ENCODE measurements around the gene IGFBPL1.
"Not testable (repeated sequence)": the region's sequence is repeated elsewhere in the genome, so short reads cannot be mapped to it uniquely, and the experiment has no call there.

IGFBPL1 gene

DNA sequence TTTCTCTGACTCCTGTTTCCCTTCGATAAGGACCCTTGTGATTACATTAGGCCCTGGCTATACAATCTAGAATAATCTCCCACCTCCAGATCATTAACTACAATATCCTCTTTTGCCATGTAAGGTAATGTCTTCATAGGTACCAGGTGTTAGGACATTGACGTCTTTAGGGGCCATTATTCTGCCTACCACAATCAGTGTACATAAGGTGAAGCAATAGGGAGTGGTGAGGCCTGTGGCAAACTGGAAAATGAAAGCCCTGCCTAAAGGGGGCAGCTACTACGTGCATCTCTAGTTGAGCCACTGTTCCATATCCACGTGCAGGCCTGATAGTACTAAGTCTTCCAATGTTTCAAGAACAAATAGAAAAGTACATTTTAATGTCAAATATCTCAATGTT lies 36.5 kb downstream of the IGFBPL1 start:
- Histone ChIP-seq H3K36me3 (ENCODE audit: control insufficient read depth, insufficient read depth, low read length) (no peaks in the 10 kb centered on the region), H3K27ac (ENCODE audit: low read depth, low read length) (no peak overlapping the region), H3K9me3 (ENCODE audit: control insufficient read depth, insufficient read depth, low read depth, low read length) (peaks cover 13% of the 10 kb centered on the region; the same call in 1 of the 2 replicates), H3K9ac (ENCODE audit: low read length) (no peak overlapping the region), H3K4me1 (ENCODE audit: control insufficient read depth, insufficient read depth, low read length) (peaks cover 8% of the 10 kb centered on the region), H3K27me3 (ENCODE audit: control insufficient read depth, insufficient read depth, low read length) (peaks cover 54% of the 10 kb centered on the region), H3K4me3 (ENCODE audit: low read depth, low read length) (no peak overlapping the region)

DNA sequence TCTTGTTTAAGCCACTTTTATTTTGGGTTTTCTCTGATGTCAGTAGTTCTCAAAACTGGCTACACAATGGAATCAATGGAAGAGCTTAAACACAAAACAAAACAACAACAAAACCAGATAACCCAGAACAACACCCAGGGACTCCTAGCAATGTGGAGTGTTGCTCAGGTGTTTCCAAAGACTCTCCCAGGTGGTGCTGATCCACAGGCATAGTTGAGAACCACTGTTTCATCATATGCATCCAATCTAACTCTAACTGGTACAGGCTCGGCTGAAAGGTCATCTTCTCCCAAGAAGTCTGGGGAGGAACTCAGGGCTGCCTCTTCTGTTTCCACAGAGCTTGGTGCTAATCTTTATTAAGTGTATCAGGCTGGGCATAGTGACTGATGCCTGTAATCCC lies 37.2 kb downstream of the IGFBPL1 start:
- Histone ChIP-seq H3K9ac (ENCODE audit: low read length) (no peak overlapping the region), H3K27me3 (ENCODE audit: control insufficient read depth, insufficient read depth, low read length) (peaks cover 60% of the 10 kb centered on the region), H3K27ac (ENCODE audit: low read depth, low read length) (no peak overlapping the region), H3K4me3 (ENCODE audit: low read depth, low read length) (no peak overlapping the region), H3K4me1 (ENCODE audit: control insufficient read depth, insufficient read depth, low read length) (peaks cover 8% of the 10 kb centered on the region), H3K36me3 (ENCODE audit: control insufficient read depth, insufficient read depth, low read length) (no peaks in the 10 kb centered on the region), H3K9me3 (ENCODE audit: control insufficient read depth, insufficient read depth, low read depth, low read length) (peaks cover 13% of the 10 kb centered on the region; the same call in 1 of the 2 replicates)

DNA sequence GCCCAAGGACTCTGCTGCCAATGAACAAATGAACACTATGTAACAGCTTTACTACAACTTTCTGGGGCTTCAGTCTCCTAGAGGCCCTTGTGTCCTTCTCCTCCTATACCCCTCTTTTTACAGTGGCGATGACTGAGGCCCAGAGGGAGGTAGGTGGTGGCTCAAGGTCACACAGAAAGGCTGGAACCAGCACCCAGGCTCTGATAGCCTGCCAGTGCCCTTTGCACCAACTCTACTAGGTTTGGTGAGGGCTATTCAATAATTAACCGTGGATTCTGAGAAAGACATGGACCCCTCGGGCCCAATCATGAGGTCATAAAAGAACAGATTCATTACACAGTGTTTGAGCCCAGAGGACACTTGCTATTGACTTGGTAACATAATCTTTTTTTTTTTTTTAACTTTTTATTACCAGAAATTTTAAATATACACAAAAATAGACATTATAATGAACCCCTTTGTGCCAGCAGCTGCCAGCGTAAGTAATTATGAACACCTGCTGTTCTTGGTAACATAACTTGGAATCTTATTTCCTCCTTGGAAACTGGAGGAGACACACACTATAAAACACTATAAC lies 37.8 kb downstream of the IGFBPL1 start:
- H3K9ac ChIP-seq (ENCODE audit: low read length) = no peak overlapping the region
- H3K36me3 ChIP-seq (ENCODE audit: control insufficient read depth, insufficient read depth, low read length) = no peaks in the 10 kb centered on the region
- H3K27ac ChIP-seq (ENCODE audit: low read depth, low read length) = no peak overlapping the region
- peaks cover 7% of the 10 kb centered on the region for H3K4me1 ChIP-seq (ENCODE audit: control insufficient read depth, insufficient read depth, low read length)
- peaks cover 13% of the 10 kb centered on the region; the same call in 1 of the 2 replicates for H3K9me3 ChIP-seq (ENCODE audit: control insufficient read depth, insufficient read depth, low read depth, low read length)
- peaks cover 62% of the 10 kb centered on the region for H3K27me3 ChIP-seq (ENCODE audit: control insufficient read depth, insufficient read depth, low read length)
- H3K4me3 ChIP-seq (ENCODE audit: low read depth, low read length) = no peak overlapping the region

DNA sequence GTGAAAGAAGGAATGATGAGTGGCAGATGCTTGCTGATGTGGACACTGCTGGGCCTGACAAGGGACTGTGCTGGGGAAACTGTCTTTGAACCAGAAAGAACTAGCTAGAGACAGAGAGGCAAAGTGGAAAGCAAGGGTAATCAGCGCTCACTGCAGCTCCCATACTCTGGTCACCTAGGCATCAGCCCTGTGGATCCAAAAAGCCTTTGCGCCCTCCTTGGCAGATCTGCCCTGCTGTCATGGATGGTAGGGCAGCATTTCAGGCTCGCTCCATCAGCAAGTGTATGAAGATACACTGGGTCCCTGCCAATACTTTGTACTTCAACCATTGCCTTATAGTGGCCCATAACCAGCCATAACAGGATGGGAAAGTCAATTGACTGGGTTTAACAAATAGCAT lies 38.4 kb downstream of the IGFBPL1 start:
- Histone ChIP-seq H3K9me3 (ENCODE audit: control insufficient read depth, insufficient read depth, low read depth, low read length) (peaks cover 13% of the 10 kb centered on the region; the same call in 1 of the 2 replicates), H3K4me3 (ENCODE audit: low read depth, low read length) (no peak overlapping the region), H3K27ac (ENCODE audit: low read depth, low read length) (no peak overlapping the region), H3K9ac (ENCODE audit: low read length) (no peak overlapping the region), H3K36me3 (ENCODE audit: control insufficient read depth, insufficient read depth, low read length) (no peaks in the 10 kb centered on the region), H3K27me3 (ENCODE audit: control insufficient read depth, insufficient read depth, low read length) (peaks cover 57% of the 10 kb centered on the region), H3K4me1 (ENCODE audit: control insufficient read depth, insufficient read depth, low read length) (peaks cover 10% of the 10 kb centered on the region)

DNA sequence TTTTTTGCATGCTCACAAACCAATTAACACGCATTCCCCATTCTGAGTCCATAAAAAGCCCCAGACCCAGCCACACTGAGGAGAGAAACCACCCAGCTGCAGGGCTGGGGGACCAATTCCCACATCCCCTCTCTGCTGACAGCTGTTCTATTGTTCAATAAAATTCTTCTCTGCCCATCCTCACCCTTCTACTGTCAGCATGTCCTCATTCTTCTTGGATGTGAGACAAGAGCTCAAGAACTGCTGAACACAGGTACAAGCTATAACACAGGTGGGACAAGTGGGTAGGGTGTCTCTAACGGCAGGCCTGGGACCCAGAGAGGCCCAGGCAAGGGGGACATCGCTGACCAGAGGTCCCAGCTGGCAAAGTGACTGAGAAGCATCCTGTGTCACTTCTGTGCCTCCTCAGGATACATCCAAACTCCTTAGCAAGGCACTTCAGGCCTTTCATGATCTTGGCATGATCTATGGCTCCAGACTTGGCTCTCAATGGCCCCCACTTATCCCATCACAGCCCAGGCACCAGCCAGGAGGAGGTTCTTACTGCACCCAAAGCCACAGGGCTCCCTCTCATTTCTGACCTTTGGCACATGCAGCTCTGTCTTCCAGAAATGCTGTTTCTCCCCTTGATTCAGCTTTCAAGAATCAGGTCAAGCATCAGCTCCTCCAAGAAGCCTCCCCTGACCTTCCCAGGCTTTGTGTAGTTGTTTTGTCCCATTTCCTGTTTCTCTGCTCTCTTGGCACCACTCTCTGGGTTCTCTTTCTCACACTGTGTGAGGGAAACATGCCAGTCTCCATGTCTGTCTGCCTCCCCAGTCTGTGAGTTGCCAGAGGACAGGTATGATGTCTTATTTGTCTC lies 39.0 kb downstream of the IGFBPL1 start:
- H3K9ac ChIP-seq (ENCODE audit: low read length) = no peak overlapping the region

DNA sequence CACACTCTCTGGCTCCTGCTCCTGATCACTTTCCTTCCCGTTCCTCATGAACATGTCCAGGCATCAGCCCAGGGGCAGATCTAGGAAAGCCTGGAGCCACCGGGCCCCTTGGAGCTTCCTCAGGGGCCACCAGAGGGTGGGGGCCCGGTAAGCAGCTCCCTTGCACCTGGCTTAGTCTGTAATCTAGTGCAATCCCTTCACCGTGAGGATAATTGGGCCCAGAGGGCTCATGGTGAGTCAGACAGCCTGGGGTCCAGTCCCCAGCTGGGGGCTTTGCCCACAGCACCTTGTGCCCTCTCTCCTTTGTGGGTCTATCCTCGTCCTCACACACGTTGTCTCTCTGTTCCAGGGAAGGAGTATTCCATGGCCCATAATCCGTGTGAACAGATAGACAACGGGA lies 42.1 kb downstream of the IGFBPL1 start:
- Histone ChIP-seq H3K36me3 (ENCODE audit: control insufficient read depth, insufficient read depth, low read length) (no peaks in the 10 kb centered on the region), H3K9me3 (ENCODE audit: control insufficient read depth, insufficient read depth, low read depth, low read length) (peaks cover 13% of the 10 kb centered on the region; the same call in 1 of the 2 replicates), H3K4me3 (ENCODE audit: low read depth, low read length) (no peak overlapping the region), H3K27me3 (ENCODE audit: control insufficient read depth, insufficient read depth, low read length) (peaks cover 32% of the 10 kb centered on the region; the same call in 1 of the 2 replicates), H3K4me1 (ENCODE audit: control insufficient read depth, insufficient read depth, low read length) (peaks cover 22% of the 10 kb centered on the region), H3K9ac (ENCODE audit: low read length) (no peak overlapping the region), H3K27ac (ENCODE audit: low read depth, low read length) (no peak overlapping the region)

More for the DNA sequence above, 39.0 kb downstream of the IGFBPL1 start:
- peaks cover 15% of the 10 kb centered on the region for H3K4me1 ChIP-seq (ENCODE audit: control insufficient read depth, insufficient read depth, low read length)
- H3K27me3 ChIP-seq (ENCODE audit: control insufficient read depth, insufficient read depth, low read length) = peaks cover 52% of the 10 kb centered on the region; the same call in 1 of the 2 replicates
- H3K36me3 ChIP-seq (ENCODE audit: control insufficient read depth, insufficient read depth, low read length) = no peaks in the 10 kb centered on the region
- no peak overlapping the region for H3K27ac ChIP-seq (ENCODE audit: low read depth, low read length)
- peaks cover 13% of the 10 kb centered on the region; the same call in 1 of the 2 replicates for H3K9me3 ChIP-seq (ENCODE audit: control insufficient read depth, insufficient read depth, low read depth, low read length)
- H3K4me3 ChIP-seq (ENCODE audit: low read depth, low read length) = no peak overlapping the region

DNA sequence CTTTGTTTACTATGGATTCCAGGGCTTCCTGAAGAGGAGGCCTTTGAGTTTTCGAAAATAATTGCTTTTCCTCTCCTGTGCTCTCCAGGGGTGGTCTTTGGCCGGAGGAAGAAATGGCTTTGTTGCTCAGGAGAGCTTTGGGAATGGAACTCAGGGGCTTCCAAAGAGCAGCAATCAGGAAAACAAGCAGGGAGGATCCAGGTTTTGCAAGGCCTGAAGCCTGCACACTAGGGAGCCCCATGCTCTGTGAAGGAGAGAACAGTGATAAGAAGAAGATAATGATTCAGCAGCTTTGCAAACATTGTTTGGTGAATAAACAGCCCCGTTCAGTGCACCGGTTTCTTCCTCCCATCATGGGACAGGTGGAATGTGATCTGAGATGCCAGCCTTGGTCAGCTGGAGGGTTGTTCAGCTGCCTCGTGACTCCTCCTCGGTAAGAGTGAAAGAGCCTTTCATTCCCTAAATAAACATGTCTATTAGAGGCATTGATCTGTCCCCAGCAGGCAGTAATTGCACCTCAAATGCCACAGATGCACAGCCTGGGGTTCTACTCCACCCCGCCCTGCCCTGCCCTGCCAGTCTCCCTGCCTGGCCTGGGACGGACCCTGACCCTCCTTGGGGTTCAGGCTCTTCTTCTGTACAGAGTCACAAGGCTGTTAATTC lies 43.3 kb downstream of the IGFBPL1 start:
- Histone ChIP-seq H3K36me3 (ENCODE audit: control insufficient read depth, insufficient read depth, low read length) (no peaks in the 10 kb centered on the region), H3K4me1 (ENCODE audit: control insufficient read depth, insufficient read depth, low read length) (peaks cover 22% of the 10 kb centered on the region), H3K9me3 (ENCODE audit: control insufficient read depth, insufficient read depth, low read depth, low read length) (peaks cover 13% of the 10 kb centered on the region; the same call in 1 of the 2 replicates), H3K9ac (ENCODE audit: low read length) (no peak overlapping the region), H3K27ac (ENCODE audit: low read depth, low read length) (no peak overlapping the region), H3K4me3 (ENCODE audit: low read depth, low read length) (no peak overlapping the region), H3K27me3 (ENCODE audit: control insufficient read depth, insufficient read depth, low read length) (peaks cover 31% of the 10 kb centered on the region; the same call in 1 of the 2 replicates)

DNA sequence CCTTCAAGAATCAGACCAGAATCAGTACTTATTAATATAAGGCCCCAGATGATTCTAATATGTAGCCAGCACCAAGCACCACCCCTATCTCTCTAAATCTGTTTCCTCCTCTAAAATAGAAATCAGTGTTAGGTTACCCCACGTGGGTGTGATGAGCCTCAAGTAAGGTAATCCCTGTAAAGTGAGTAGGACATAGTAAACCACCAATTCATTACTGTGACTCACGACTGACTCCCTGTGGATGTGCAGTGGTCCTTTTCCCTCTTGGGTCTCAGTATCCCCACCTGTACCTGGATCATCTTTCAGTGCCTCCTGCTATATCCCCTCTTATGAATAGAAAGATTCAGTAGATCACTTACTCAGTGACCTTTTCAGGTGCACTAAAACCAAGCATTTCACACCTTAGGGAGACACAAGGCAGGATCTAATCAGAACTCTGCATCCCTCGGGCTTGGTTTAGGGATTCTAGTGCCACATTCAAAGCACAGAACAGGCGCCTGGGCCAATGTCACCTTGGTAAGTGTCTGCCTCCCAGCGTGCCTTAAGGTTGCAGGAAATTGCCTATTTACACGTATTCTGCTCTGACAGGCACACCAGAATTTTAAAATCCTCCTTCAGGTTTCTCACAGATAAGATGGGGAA lies 43.9 kb downstream of the IGFBPL1 start:
- Histone ChIP-seq H3K9me3 (ENCODE audit: control insufficient read depth, insufficient read depth, low read depth, low read length) (peaks cover 9% of the 10 kb centered on the region; the same call in 1 of the 2 replicates), H3K27ac (ENCODE audit: low read depth, low read length) (no peak overlapping the region), H3K36me3 (ENCODE audit: control insufficient read depth, insufficient read depth, low read length) (no peaks in the 10 kb centered on the region), H3K27me3 (ENCODE audit: control insufficient read depth, insufficient read depth, low read length) (peaks cover 24% of the 10 kb centered on the region; the same call in 1 of the 2 replicates), H3K4me3 (ENCODE audit: low read depth, low read length) (no peak overlapping the region; the same call in 1 of the 2 replicates), H3K9ac (ENCODE audit: low read length) (no peak overlapping the region), H3K4me1 (ENCODE audit: control insufficient read depth, insufficient read depth, low read length) (peaks cover 22% of the 10 kb centered on the region)

DNA sequence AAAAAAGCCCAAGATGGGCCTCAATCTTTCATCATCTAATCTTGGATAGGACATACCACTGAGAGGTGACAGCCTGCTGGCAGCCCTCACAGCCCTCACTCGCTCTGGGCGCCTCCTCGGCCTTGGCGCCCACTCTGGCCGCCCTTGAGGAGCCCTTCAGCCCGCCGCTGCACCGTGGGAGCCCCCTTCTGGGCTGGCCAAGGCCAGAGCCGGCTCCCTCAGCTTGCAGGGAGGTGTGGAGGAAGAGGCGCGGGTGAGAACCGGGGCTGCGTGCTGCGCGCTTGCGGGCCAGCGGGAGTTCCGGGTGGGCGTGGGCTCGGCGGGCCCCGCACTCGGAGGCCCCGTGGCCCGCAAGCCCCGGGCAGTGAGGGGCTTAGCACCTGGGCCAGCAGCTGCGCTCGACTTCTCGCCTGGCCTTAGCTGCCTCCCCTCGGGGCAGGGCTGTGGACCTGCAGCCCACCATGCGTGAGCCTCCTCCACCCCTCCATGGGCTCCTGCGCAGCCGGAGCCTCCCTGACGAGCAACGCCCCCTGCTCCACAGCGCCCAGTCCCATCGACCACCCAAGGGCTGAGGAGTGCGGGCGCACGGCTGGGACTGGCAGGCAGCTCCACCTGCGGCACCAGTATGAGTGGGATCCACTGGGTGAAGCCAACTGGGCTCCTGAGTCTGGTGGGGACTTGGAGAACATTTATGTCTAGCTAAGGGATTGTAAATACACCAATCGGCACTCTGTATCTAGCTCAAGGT lies 46.7 kb downstream of the IGFBPL1 start:
- not testable (repeated sequence) for H3K9me3 ChIP-seq (ENCODE audit: control insufficient read depth, insufficient read depth, low read depth, low read length); H3K27ac ChIP-seq (ENCODE audit: low read depth, low read length)

DNA sequence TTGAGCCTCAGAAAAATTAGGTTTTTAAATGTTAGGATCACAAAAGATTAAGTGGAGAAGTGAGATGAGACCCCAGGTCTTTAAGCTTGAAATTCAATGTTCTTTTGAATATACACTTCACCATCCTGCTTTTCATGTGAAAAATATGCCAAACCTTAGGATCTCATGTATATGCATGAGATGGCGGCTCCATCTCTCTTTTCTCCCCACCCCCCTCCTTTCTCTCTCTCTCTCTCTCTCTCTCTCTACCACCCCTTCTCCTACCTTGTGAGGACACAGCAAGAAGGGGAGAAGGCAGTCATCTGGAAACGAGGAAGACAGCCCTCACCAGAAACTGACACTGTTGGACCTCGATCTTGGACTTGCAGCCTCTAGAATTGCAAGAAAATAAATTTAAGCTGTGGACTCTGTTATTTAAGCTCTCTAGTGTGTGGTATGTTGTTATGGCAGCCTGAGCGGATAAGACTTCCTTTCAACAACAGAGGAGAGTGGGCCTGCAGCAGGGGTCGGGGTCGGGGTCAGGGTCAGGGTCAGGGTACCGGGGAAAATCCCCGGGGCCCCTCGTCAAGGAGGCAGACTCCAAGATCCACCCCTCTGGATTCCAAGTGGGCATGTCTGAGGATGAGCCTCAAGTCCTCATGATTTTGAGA lies 48.1 kb downstream of the IGFBPL1 start:
- Histone ChIP-seq H3K27me3 (ENCODE audit: control insufficient read depth, insufficient read depth, low read length) (peaks cover 27% of the 10 kb centered on the region), H3K36me3 (ENCODE audit: control insufficient read depth, insufficient read depth, low read length) (no peaks in the 10 kb centered on the region), H3K4me3 (ENCODE audit: low read depth, low read length) (no peak overlapping the region), H3K27ac (ENCODE audit: low read depth, low read length) (no peak overlapping the region), H3K9ac (ENCODE audit: low read length) (no peak overlapping the region), H3K9me3 (ENCODE audit: control insufficient read depth, insufficient read depth, low read depth, low read length) (no peaks in the 10 kb centered on the region), H3K4me1 (ENCODE audit: control insufficient read depth, insufficient read depth, low read length) (peaks cover 20% of the 10 kb centered on the region)

More for the DNA sequence above, 46.7 kb downstream of the IGFBPL1 start:
- not testable (repeated sequence) for H3K4me3 ChIP-seq (ENCODE audit: low read depth, low read length); H3K9ac ChIP-seq (ENCODE audit: low read length); H3K36me3 ChIP-seq (ENCODE audit: control insufficient read depth, insufficient read depth, low read length)
- peaks cover 22% of the 10 kb centered on the region for H3K4me1 ChIP-seq (ENCODE audit: control insufficient read depth, insufficient read depth, low read length)
- H3K27me3 ChIP-seq (ENCODE audit: control insufficient read depth, insufficient read depth, low read length) = peaks cover 26% of the 10 kb centered on the region
